Neural cell (in vitro differentiated cells): ENCODE results near the gene SPAG7. TPM values are rescaled to one million over a fixed set of nuclear protein-coding genes. Genes with fewer than 3 reads are reported as not detected.

Experiments used
- H2AFZ ChIP-seq: fragments of 200-600, 300-800 bp; sonication (generic), shearing (Covaris generic); 2 replicates; pipeline ENCODE4 v1.6.0; 2014; ENCODE audit warnings: low read depth, mild to moderate bottlenecking, antibody characterized with exemption, low read length, moderate library complexity
- H3F3A ChIP-seq: fragments of 200-600 bp; shearing (Covaris generic); 2 replicates; pipeline ENCODE4 v1.6.1; 2016; ENCODE audit warnings: mild to moderate bottlenecking, moderate library complexity, mixed read lengths, antibody characterized with exemption, low read length; ENCODE audit not compliant: insufficient read depth, poor library complexity, severe bottlenecking
- H3K27ac ChIP-seq: fragments of 200-600, 300-800 bp; sonication (generic), shearing (Covaris generic); 2 replicates; pipeline ENCODE4 v1.5.1; 2014; ENCODE audit warnings: mild to moderate bottlenecking, low read length, moderate library complexity
- H3K27me3 ChIP-seq: fragments of 300-800, 200-600 bp; sonication (generic), shearing (Covaris generic); 2 replicates; pipeline ENCODE4 v1.6.0; 2014; ENCODE audit warnings: mild to moderate bottlenecking, low read depth, low read length, moderate library complexity; ENCODE audit not compliant: insufficient read depth
- H3K36me3 ChIP-seq: fragments of 300-800, 200-600 bp; sonication (generic), shearing (Covaris generic); 2 replicates; pipeline ENCODE4 v1.5.1; 2014; ENCODE audit warnings: mild to moderate bottlenecking, antibody characterized with exemption, low read length, moderate library complexity; ENCODE audit not compliant: insufficient read depth
- H3K4me2 ChIP-seq: fragments of 300-800, 200-600 bp; sonication (generic), shearing (Covaris generic); 2 replicates; pipeline ENCODE4 v1.6.0; 2014; ENCODE audit warnings: mild to moderate bottlenecking, low read length
- H3K4me3 ChIP-seq: fragments of 300-800, 200-600 bp; sonication (generic), shearing (Covaris generic); 2 replicates; pipeline ENCODE4 v1.5.1; 2014; ENCODE audit warnings: mild to moderate bottlenecking, low read length, moderate library complexity
- H3K79me2 ChIP-seq: fragments of 200-600 bp; shearing (Covaris generic); replicated peaks from 2 replicates; pipeline ENCODE4 v1.6.0; 2014; ENCODE audit warnings: mild to moderate bottlenecking, low read length, moderate library complexity; ENCODE audit not compliant: insufficient read depth
- H3K9ac ChIP-seq: fragments of 300-800, 200-600 bp; sonication (generic), shearing (Covaris generic); 2 replicates; pipeline ENCODE4 v1.6.1; 2016; ENCODE audit warnings: mild to moderate bottlenecking, low read length, mixed read lengths
- H3K9me2 ChIP-seq: fragments of 200-600 bp; shearing (Covaris generic); 2 replicates; pipeline ENCODE4 v1.6.1; 2016; ENCODE audit warnings: mild to moderate bottlenecking, low read length, mixed read lengths; ENCODE audit not compliant: insufficient read depth
- H3K9me3 ChIP-seq: fragments of 200-600, 300-800 bp; sonication (generic), shearing (Covaris generic); 2 replicates; pipeline ENCODE4 v1.6.1; 2016; ENCODE audit warnings: mild to moderate bottlenecking, mixed run types, low read length, moderate library complexity, mixed read lengths
- H4K20me1 ChIP-seq: fragments of 200-600 bp; shearing (Covaris generic); 2 replicates; pipeline ENCODE4 v1.6.1; 2016; ENCODE audit warnings: mild to moderate bottlenecking, mixed run types; ENCODE audit not compliant: insufficient read depth
- CTCF ChIP-seq: fragments of 450-650 bp; IDR thresholded peaks from 2 replicates; pipeline ENCODE4 v1.5.1; 2014; ENCODE audit warnings: antibody characterized with exemption, mild to moderate bottlenecking, moderate library complexity; ENCODE audit not compliant: poor library complexity, severe bottlenecking
- EP300 ChIP-seq: fragments of 450-650 bp; conservative IDR thresholded peaks from 2 replicates; pipeline ENCODE4 v1.6.1; 2014; ENCODE audit warnings: antibody characterized with exemption, mild to moderate bottlenecking, moderate library complexity; ENCODE audit not compliant: poor library complexity, severe bottlenecking
- EZH2 ChIP-seq: fragments of 200-600, 300-800 bp; shearing (Covaris generic), sonication (generic); IDR thresholded peaks from 2 replicates; pipeline ENCODE4 v1.6.1; 2014; ENCODE audit warnings: antibody characterized with exemption, low read length, borderline replicate concordance, mild to moderate bottlenecking; ENCODE audit not compliant: insufficient read depth, poor library complexity, severe bottlenecking
- MXI1 ChIP-seq: fragments of 450-650 bp; conservative IDR thresholded peaks from 2 replicates; pipeline ENCODE4 v1.6.1; 2014; ENCODE audit warnings: antibody characterized with exemption, mild to moderate bottlenecking; ENCODE audit not compliant: poor library complexity, severe bottlenecking
- POLR2AphosphoS5 ChIP-seq: IDR thresholded peaks from 2 replicates; pipeline ENCODE4 v1.6.1; 2012
- RAD21 ChIP-seq: fragments of 450-650 bp; conservative IDR thresholded peaks from 2 replicates; pipeline ENCODE4 v1.6.1; 2014; ENCODE audit warnings: antibody characterized with exemption, mild to moderate bottlenecking, moderate library complexity
- REST ChIP-seq: IDR thresholded peaks from 2 replicates; pipeline ENCODE4 v1.6.1; 2012; ENCODE audit warnings: borderline replicate concordance
- SMC3 ChIP-seq: fragments of 450-650 bp; conservative IDR thresholded peaks from 2 replicates; pipeline ENCODE4 v1.6.1; 2014; ENCODE audit warnings: antibody characterized with exemption, mild to moderate bottlenecking, moderate library complexity; ENCODE audit not compliant: poor library complexity
- TAF1 ChIP-seq: IDR thresholded peaks from 2 replicates; pipeline ENCODE4 v1.6.1; 2012; ENCODE audit warnings: low read depth
- polyA plus RNA-seq: library from polyadenylated mRNA; depleted of rRNA; stranded (reverse); fragments of >200 nt; gene quantifications from 2 replicates; pipeline ENCODE4 v1.2.3, GENCODE V29; 2014

Gene SPAG7
- polyA plus RNA-seq, 1 donor from 2014 or later, result 66.4 TPM

GRCh38 chr17:4959261-4959965, 8.2 kb downstream of the SPAG7 start:
- Histone ChIP-seq H3K9ac (no peak overlapping the region), H3K27me3 (no peaks in the 10 kb centered on the region), H3K9me3 (no peaks in the 10 kb centered on the region), H4K20me1 (no peaks in the 10 kb centered on the region), H2AFZ (no peak overlapping the region), H3K27ac (no peak overlapping the region), H3K4me2 (no peak overlapping the region), H3K36me3 (no peaks in the 10 kb centered on the region), H3K79me2 (no peaks in the 10 kb centered on the region), H3F3A (no peaks in the 10 kb centered on the region), H3K9me2 (no peaks in the 10 kb centered on the region), H3K4me3 (no peak overlapping the region)
- no peak for TF ChIP-seq MXI1
- no peak for TF ChIP-seq EZH2
- TF ChIP-seq REST, result no peak
- TF ChIP-seq TAF1, result no peak
- no peak for TF ChIP-seq POLR2AphosphoS5
- no peak for TF ChIP-seq SMC3
- no peak for TF ChIP-seq CTCF
- TF ChIP-seq EP300, result no peak
- no peak for TF ChIP-seq RAD21

GRCh38 chr17:4958102-4958501, 9.5 kb downstream of the SPAG7 start:
- Histone ChIP-seq H3K9ac (no peak overlapping the region), H3K9me2 (no peaks in the 10 kb centered on the region), H4K20me1 (no peaks in the 10 kb centered on the region)

More at GRCh38 chr17:4958102-4958501, 9.5 kb downstream of the SPAG7 start:
- Histone ChIP-seq H3K4me2 (no peak overlapping the region), H3K79me2 (no peaks in the 10 kb centered on the region), H3F3A (no peaks in the 10 kb centered on the region), H2AFZ (no peak overlapping the region), H3K4me3 (no peak overlapping the region), H3K27ac (no peak overlapping the region), H3K27me3 (no peaks in the 10 kb centered on the region), H3K36me3 (no peaks in the 10 kb centered on the region), H3K9me3 (no peaks in the 10 kb centered on the region)
- TF ChIP-seq EP300, result no peak
- TF ChIP-seq TAF1, result no peak
- no peak for TF ChIP-seq CTCF
- no peak for TF ChIP-seq SMC3
- no peak for TF ChIP-seq POLR2AphosphoS5
- no peak for TF ChIP-seq RAD21
- no peak for TF ChIP-seq MXI1
- TF ChIP-seq REST, result no peak
- no peak for TF ChIP-seq EZH2
